Putamen (tissue), 1 donor: ENCODE measurements around the gene TXLNB.
"Not testable (repeated sequence)": the region's sequence is repeated elsewhere in the genome, so short reads cannot be mapped to it uniquely, and the experiment has no call there.

Experiments
- DNase-seq: peaks from one replicate; pipeline ENCODE4 v3.0.0-alpha.2; 2016; ENCODE audit warnings: low spot score

The TXLNB gene

GRCh38 chr6:139311831-139312230, 20.0 kb upstream of the TXLNB start:
- no peak for DNase-seq

GRCh38 chr6:139308936-139309603, 17.3 kb upstream of the TXLNB start:
- DNase-seq, result no peak

DNA sequence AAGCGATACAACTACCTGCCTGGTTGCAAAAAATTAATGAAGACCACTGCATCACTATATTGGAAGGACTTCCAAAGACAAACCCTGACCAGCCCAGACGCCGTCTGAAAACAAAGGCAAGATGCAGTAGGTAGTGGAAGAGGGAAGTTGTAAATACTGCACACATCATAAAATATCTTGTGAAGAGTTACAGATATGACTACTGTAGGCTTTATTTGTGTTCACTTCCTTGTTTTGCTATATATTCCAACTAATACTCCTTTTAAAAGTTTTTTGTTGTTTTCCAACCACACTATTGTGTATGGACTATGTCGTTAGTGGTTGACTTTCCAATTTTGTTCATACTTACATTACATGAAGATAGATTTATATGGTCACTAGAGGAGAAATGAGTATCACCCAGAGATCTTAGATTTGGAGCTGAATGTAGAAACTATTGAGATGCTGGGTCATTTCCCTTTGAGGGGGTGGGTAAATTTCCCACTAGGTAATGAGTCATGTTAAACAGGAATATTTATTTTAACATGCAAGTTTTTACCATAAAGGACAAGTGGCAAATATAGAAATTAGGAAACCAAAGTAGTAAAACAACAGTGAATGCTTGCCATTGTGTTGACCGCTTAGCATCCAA, 16.6 kb upstream of the TXLNB start:
- no peak for DNase-seq

DNA sequence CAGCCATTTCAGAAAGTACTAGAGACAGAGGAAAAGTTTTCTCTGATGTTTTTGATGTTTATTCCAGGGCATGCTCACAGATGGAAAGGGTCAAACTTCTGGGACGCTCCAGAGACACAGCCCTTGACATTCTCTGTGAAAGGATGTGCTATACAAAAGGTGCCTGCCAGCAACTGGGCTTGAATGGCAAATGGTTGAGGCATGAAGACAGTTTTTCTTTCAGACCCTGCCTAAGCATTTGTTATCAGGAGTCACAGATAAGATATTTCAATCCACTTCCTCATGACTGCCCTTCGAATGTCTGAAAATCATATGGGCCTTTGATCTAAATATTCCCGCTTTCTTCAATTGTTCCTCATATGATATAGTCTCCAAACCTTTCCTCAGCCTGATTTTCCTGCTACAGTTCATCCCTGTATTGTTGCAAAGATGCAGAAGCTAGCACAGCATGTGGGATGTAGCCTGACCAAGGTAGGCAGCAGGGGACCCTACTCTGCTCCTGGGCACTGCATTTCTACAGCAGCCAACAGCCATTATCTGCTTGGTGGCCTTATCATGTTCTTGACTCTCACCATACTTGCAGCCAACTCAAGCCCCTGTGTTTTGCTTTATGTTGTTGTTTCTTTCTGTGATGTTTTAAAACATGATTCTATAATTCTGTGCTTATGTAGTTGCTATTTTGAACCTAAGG, 14.6 kb upstream of the TXLNB start:
- no peak for DNase-seq

DNA sequence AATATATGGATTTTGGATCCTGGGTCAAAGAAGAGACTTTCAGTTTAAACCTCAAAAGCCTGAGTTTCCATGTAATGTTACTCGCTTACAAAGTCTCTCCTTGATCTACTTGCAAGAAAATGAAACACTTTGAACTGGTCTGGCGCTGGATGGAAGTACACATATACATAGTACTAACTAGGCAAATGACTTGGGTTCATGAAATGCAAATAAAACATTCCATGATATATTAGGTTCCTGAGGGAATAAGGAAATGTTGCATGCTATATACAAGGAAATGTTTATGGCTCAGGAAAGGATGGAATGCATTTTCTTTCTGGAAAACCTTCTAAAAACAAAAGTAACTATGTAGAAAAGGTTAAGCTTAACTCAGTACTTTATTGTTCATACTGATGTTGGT, 11.4 kb upstream of the TXLNB start:
- no peak for DNase-seq

DNA sequence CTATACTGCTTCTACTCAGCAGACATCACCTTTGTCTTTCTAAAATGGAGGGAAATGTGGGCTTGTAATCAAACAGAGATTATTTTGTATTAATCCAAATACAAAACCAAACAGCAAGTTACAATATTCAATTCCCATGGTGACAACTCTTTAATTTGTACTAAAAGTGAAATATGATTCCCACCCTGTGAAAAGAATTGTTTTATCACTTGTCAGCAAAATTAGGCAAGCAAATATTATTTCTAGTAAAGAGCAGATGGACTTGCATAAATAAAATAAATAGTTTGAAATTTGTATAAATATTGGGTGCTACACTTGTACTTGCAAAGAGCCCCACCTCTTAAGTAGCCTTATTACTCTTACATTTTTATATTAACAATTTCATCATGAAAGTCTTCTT, 6.1 kb upstream of the TXLNB start:
- DNase-seq, result no peak

DNA sequence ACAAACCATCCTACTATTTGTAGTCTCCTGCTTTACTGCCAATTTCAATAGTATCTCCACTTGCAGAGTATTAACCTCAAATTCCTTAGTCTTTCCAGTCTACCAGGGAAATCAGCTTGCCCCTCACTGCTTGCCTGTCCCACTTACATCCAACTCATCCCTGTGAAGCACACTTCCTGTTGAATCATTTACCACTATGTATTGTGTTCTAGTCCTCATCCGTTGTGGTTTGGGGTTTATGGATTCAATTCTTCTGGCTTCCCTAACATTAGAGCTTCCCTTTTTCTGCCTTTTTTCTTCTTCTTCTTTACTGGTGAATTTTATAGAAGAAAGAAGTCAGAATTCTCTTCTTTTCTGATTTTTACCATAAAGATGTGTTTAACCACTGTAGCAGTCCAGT, 5.1 kb upstream of the TXLNB start:
- DNase-seq, result no peak

DNA sequence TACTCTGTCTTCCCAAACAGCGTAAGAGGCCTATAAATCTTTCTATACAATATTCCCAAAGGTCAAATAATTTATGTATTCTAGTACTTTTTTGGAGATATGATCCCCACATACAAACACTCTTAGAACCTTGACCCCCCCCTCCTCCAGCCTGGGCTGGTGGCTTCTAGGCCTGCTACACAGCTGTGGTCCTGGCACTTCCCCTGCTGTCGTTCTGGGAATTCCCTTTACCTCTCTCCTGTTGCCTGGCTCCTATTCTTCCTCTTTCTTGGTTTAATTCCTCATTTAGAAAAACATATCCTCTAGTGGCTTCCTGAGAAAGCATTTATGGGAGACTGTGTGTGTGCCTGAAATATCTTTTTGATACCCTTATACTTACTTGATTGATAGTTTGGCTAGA, 4.1 kb upstream of the TXLNB start:
- no peak for DNase-seq

DNA sequence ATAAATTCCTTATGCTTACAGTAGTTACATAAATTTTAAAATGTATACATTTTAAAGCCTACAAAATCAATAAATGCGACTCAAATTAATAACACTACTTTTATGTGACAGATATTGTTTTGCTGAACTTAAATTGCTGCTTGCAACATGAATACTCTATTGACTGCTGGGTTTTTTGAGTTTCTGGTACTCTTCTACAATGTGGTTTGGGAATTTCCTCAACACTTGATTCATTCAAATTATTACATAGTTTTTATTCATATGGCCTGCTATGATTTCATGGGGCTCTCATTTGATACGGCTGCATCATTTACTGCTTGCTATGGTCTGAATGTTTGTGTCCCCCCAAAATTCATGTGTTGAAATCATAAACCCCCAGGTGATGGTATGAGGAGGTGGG, 2.3 kb upstream of the TXLNB start:
- no peak for DNase-seq

- not testable (repeated sequence) for DNase-seq
Measured at GRCh38 chr6:139293230-139293629, 1.4 kb upstream of the TXLNB start.

GRCh38 chr6:139290787-139291311, 949 bp downstream of the TXLNB start:
- peak; percentile 15 for DNase-seq

DNA sequence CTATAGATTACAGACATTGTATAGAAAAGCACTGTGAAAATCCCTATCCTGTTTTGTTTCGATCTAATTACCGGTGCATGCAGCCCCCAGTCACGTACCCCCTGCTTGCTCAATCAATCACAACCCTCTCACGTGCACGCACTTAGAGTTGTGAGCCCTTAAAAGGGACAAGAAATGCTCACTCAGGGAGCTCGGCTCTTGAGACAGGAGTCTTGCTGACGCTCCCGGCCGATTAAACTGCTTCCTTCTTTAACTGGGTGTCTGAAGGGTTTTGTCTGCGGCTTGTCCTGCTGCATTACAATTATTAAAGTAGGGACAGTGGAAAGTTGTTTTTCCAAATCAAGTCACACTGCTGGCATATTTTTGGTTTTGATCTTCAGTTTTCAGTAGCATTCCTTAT, 2.6 kb downstream of the TXLNB start:
- no peak for DNase-seq

DNA sequence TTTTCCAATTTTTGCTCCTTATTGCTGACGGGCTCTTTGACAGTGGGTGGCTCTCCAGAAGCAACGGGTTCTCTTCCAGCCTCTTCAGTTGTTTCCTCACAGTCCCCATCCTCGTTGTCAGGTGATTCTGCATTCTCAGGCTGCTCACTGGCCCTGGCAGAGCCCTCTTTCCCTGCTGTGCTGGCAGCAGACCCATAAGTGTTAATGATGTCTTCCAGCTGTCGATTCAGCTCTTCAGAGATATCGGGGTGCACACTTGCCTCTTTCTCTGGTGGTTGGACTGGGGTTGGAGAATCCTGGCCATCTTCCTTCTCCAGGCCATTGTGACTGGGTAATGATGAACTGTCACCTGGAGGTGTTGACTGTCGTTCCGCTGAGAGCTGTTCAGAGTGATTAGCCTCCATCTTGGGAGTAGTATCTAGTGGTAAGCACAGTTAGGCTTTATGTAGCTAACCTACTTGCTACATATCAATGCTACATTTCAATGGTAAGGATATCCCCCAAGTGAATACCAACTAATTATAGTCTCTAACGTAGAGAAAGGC, 3.2 kb downstream of the TXLNB start:
- no peak for DNase-seq

DNA sequence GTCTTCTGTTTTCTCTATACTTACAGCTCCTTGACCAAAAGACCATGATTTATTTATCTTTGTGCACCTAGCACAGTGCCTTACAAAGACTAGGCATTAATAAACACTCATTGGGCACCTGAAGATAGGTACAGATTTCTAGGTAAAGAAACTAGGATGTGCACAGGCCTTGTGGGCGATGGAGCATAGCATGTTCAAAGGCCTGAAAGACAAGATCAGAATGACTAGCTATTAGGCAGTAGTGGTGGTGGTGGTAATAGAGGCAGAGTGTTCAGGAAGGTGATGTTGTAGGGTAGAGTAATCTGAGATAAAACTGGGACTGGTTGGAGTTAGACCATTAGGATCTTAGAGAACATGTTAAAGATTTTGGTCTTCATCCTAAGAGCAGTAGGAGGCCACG, 3.9 kb downstream of the TXLNB start:
- DNase-seq, result no peak

- DNase-seq, result not testable (repeated sequence)
Measured at GRCh38 chr6:139286438-139286837, 5.4 kb downstream of the TXLNB start.

DNA sequence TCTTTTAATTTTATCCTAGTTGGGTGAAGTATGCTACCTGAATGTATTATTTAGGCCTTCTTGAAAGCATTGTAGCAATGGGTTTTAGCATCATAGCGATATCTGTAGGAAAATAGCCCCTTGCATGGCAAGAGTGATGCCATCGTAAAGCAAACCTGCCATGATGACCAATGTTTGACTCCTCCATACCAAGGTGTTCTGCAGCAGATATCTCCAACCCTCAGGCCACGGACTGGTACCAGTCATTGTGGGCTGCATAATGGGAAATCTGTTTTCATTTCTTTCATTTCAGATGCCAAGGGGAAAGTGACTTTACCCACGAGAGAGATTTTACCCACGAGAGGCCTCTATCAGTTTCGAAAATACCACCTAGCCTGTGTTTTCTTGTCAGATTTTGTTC, 6.2 kb downstream of the TXLNB start:
- DNase-seq, result no peak

GRCh38 chr6:139284789-139285188, 7.0 kb downstream of the TXLNB start:
- DNase-seq, result no peak

DNA sequence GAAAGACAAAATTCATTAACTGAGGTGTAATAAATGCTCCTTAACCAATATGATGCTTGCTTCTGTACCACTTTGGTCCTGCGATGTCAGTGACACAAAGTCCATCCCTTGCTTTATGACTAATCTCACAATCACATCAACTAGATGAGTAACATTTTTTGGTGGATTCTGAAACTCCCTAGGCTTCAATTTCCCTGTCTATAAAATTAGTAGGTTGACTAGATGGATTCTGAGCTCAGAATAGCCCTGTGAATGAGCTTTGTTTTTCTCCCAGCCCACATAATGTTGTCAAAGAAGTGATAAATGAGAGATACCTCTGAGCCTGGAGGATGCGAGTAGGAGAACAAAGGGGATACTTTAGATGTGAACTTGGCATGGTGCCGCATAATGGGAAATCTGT, 9.1 kb downstream of the TXLNB start:
- no peak for DNase-seq

DNA sequence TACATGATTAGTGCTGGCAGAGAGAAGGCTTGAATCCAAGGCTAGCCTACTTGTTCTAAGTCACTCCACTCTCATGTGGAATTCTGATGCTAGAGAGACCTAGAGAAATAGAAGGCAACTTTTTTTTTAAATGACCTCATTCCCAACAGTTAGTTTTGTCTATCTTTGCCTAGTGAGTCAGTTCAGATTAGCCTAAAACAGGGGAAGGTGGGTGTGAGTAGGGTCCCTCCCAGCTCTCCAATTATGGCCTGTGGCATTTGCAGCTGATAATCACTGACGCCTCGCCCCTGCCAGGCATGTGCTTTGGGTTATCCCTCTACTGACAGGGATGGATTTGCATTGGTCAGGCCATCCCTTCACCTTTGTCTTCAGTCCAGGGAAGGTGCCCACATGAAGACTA, 13.6 kb downstream of the TXLNB start:
- no peak for DNase-seq

GRCh38 chr6:139277587-139277986, 14.2 kb downstream of the TXLNB start:
- DNase-seq, result no peak

GRCh38 chr6:139277161-139277560, 14.6 kb downstream of the TXLNB start:
- no peak for DNase-seq

GRCh38 chr6:139275279-139276055, 16.3 kb downstream of the TXLNB start:
- no peak for DNase-seq
